Fibroblast of pulmonary artery (primary cell): Measurements from ENCODE around the gene CGNL1.

Experiments used
- DNase-seq: peaks from one replicate; pipeline ENCODE4 v3.0.0-alpha.2; 2010; ENCODE audit warnings: low read depth
- H3K4me3 ChIP-seq: replicated peaks from 2 replicates; pipeline ENCODE4 v1.5.1; 2011; ENCODE audit warnings: low read depth, mild to moderate bottlenecking, control low read depth, low read length, moderate library complexity
- TF ChIP-seq, protein P1 (sequence below): IDR thresholded peaks from 2 replicates; pipeline ENCODE4 v1.5.1; 2011; ENCODE audit warnings: mild to moderate bottlenecking, control low read depth, low read length, inconsistent platforms; ENCODE audit errors: missing control alignments

CGNL1 gene

DNA sequence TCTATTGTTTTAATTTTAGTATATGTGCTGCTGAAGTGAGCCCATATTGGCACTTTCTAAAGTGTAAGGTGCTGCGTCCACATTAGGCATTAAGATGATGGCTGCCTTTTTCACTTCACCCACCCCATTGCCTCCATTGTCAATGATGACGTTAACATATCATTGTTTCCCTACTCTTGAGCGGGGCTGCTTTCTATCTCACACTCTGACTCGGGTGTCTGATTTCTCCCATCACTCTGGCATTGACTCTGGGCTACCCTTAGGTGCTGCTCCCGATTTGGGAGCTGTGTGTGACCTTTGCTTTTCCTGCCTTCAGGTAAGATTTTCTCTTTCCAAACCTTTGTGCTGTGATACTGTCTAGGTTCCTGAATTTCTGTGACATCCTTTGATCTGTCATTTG, 28.8 kb downstream of the CGNL1 start:
- no peak for DNase-seq
- no peak overlapping the region for H3K4me3 ChIP-seq
- TF ChIP-seq, protein P1, sequence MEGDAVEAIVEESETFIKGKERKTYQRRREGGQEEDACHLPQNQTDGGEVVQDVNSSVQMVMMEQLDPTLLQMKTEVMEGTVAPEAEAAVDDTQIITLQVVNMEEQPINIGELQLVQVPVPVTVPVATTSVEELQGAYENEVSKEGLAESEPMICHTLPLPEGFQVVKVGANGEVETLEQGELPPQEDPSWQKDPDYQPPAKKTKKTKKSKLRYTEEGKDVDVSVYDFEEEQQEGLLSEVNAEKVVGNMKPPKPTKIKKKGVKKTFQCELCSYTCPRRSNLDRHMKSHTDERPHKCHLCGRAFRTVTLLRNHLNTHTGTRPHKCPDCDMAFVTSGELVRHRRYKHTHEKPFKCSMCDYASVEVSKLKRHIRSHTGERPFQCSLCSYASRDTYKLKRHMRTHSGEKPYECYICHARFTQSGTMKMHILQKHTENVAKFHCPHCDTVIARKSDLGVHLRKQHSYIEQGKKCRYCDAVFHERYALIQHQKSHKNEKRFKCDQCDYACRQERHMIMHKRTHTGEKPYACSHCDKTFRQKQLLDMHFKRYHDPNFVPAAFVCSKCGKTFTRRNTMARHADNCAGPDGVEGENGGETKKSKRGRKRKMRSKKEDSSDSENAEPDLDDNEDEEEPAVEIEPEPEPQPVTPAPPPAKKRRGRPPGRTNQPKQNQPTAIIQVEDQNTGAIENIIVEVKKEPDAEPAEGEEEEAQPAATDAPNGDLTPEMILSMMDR: no peak

DNA sequence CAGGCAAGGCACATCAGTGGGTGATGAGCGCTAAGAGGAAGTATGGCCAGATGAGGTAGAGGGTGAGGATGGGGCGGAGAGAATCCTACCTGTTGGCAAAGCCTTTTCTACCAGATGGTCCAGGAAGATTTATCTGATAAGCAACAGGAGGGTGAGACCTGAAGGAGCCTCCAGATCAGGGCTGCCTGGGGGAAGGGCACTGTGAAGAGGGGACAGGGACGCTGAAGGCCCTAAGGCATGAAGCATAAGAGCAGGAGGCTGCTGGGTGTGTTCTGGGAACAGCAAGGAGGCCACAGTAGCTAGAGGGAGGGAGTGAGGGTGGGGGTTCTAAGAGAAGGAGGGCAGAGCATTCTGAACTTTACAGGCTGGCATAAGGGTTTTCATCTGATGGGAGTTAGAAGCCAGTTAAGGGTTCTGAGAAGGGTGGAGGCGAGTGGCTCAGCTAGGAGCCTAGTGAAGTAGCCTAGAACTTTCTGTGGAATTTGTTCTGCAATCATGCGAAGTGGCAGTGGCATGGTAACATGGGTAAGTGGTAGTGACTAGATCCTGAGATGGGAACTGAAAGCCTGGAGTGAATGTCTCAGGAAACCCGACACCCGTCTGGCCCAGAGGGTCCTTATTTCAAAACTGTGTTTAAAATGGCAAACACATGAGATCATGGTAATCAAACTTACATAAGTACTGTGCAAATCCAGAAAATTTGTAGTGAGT, 29.9 kb downstream of the CGNL1 start:
- no peak for DNase-seq
- TF ChIP-seq, protein P1: no peak
- no peak overlapping the region for H3K4me3 ChIP-seq

DNA sequence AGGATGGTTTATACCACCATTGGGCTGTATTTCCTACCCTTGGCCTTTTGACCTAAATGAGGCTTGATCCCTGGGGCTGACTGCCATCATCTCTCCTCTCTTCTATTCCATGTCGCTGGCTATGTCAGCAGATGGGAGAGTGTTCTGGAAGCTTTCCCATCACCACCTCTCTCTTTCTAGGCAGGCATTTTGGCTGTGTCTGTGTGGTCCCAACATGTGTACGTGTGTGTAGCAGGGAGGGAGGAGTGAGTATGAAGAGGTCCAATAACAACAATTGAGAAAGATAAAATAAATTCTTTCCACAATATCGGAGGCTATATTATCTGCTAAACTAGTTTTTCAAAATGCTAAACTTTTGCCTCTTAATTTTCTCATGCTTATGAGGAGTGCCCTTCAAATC, 34.1 kb downstream of the CGNL1 start:
- TF ChIP-seq, protein P1: no peak
- DNase-seq: no peak
- no peak overlapping the region for H3K4me3 ChIP-seq

DNA sequence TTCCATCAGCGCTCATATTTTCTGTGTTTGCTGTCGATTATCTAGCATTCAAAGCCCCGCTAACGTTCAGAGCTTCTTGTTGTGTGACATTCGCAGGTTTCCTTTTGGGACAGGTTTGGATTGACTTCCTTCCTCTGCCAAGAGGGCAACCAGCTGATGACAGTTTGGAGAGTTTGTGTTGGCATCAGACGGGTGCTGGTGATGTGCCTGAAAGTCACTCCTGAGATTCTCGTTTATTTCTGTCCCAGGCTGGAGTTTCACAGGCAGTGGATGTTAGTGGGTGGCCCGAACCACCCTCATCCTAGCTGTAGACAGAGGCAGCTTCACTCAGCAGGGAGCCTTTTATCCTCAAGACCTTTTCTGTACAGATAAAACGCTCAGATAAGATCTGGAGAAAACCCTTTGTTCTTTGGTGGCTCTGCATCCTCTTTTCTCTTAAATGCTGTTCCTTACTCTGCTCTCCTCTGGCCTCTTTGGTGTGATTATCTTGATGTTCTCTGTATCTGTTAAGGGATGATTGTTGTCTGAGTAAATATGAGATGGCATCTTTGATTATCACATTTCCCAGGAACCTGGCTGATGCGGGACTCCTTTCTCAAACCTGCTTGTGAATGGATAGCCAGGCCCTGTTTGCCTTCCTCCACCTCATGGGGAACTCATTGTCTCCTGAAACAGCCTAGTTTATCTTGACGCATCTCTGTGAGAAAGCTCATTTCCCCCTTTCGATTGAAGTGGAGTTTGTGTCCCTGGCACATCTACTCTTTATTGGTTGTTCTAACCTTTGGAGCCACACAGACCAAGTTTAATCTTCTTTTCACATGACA, 35.9 kb downstream of the CGNL1 start:
- TF ChIP-seq, protein P1: no peak
- no peak overlapping the region for H3K4me3 ChIP-seq
- DNase-seq: no peak

DNA sequence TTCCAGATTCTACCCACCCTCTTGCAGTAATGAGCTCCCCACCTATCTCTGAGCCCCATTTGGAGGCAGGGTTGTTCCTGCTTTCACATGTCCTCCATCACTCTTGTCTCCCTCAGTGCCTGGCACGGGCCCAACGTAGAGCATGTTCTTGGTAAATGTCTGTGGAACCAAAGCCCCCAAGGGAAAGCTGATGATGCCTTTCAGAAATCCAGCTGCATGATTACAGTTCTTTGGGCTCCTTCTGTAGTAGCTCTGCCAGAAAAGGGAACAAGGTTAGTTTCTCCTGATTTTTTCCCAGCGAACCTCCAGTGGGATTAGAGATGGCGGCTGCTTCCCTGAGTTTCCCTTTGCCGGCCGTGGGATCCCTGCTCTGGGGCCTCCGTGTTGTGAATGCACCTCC, 39.3 kb downstream of the CGNL1 start:
- TF ChIP-seq, protein P1: no peak
- no peak for DNase-seq
- no peak overlapping the region for H3K4me3 ChIP-seq

DNA sequence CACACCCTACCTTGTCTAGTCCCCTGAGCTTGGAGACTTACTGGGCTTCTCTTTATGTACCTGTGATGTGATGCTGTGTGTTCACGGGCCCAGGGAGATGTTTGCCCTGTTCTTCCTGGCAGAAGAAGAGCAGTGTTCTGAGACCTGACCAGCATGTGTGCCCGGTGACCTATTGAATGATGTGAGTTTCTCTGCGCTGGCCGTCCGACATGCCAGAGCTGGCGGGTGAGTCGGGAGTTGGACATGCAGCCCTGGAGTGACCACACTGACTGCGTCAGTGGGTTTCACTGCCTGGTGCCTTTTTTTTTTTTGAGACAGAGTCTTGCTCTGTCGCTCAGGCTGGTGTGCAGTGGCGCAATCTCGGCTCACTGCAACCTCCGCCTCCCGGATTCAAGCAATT, 42.3 kb downstream of the CGNL1 start:
- TF ChIP-seq, protein P1: no peak
- DNase-seq: no peak
- no peak overlapping the region for H3K4me3 ChIP-seq

DNA sequence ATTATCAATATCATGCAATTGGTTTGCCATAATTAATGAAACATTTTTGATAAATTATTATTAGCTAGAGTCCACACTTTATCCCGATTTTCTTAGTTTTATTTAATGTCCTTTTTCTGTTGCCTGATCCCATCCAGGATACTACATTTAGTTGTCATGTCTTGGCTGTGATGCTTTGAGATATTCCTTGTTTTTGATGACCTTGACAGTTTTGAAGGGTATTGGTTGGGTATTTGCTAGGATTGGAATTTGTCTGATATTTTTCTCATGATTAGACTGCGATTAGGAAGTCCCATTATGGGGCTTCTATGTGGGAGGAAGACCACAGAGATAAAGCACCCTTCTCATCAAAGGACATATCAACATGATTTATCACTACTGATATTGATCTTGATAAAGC, 43.0 kb downstream of the CGNL1 start:
- no peak overlapping the region for H3K4me3 ChIP-seq
- TF ChIP-seq, protein P1: no peak
- no peak for DNase-seq
